ENCODE measurements around the gene RAB5B. TPM values are rescaled to one million over a fixed set of nuclear protein-coding genes. Genes with fewer than 3 reads are reported as not detected.

Gene RAB5B
- total and polyA plus RNA-seq, 2 donors (not counting 1 experiment from before 2014, with no cell fraction given) = 55.3 to 193 TPM

GRCh38 chr12:56007564-56008559 is 34.0 kb downstream of the RAB5B start:
- TF ChIP-seq CTCF (conservative IDR thresholded peaks at IDR 0.05 in 1 of 2, IDR thresholded peaks at IDR 0.05 in 1 of 2; ENCODE audit: low read depth in 1 of 2, low read length in 2 of 2) (no peak), EZH2 (IDR thresholded peaks at IDR 0.05; ENCODE audit: low read length, missing control alignments) (no peak)
- peak overlapping the region; percentile 100 for H3K4me2 ChIP-seq (ENCODE audit: extremely low read depth, insufficient read depth, low read length)
- H3K4me3 ChIP-seq (replicated peaks in 1 of 4; ENCODE audit: control extremely low read depth in 1 of 4, insufficient read depth in 1 of 4, low read depth in 3 of 4, low read length in 4 of 4) = peak overlapping the region; percentile 27 to 76 (median 68)
- peak overlapping the region; percentile 39 for H3K27ac ChIP-seq (ENCODE audit: insufficient read depth, low read length)
- peaks cover 2% of the 10 kb centered on the region for H3K4me1 ChIP-seq (ENCODE audit: control insufficient read depth, extremely low read depth, insufficient read depth, low read length)
- H3K9ac ChIP-seq (ENCODE audit: insufficient read depth, low read length) = peak overlapping the region; percentile 49
- H3K79me2 ChIP-seq (ENCODE audit: control insufficient read depth, insufficient read depth, low read length) = no peaks in the 10 kb centered on the region
- peak; percentile 10 to 23 for DNase-seq (ENCODE audit: low read depth in 2 of 2)
- H3K36me3 ChIP-seq (ENCODE audit: control insufficient read depth, insufficient read depth, low read length) = peaks cover 5% of the 10 kb centered on the region
- peak overlapping the region; percentile 73 for H2AFZ ChIP-seq (ENCODE audit: low read length)
- no peaks in the 10 kb centered on the region for H3K27me3 ChIP-seq (ENCODE audit: control insufficient read depth, insufficient read depth, low read length)
- no peaks in the 10 kb centered on the region for H4K20me1 ChIP-seq (ENCODE audit: control insufficient read depth, extremely low read depth, insufficient read depth, low read length)
- no peaks in the 10 kb centered on the region for H3K9me3 ChIP-seq (ENCODE audit: control insufficient read depth, insufficient read depth, low read depth, low read length)

GRCh38 chr12:56010111-56010570 is 36.3 kb downstream of the RAB5B start:
- no peak overlapping the region for H3K4me2 ChIP-seq (ENCODE audit: extremely low read depth, insufficient read depth, low read length)
- H3K4me3 ChIP-seq (replicated peaks in 1 of 4; ENCODE audit: control extremely low read depth in 1 of 4, insufficient read depth in 1 of 4, low read depth in 3 of 4, low read length in 4 of 4) = no peak overlapping the region
- DNase-seq (ENCODE audit: low read depth in 2 of 2) = no peak
- no peaks in the 10 kb centered on the region for H3K27me3 ChIP-seq (ENCODE audit: control insufficient read depth, insufficient read depth, low read length)
- no peak overlapping the region for H3K27ac ChIP-seq (ENCODE audit: insufficient read depth, low read length)
- no peaks in the 10 kb centered on the region for H3K9me3 ChIP-seq (ENCODE audit: control insufficient read depth, insufficient read depth, low read depth, low read length)
- no peak overlapping the region for H3K9ac ChIP-seq (ENCODE audit: insufficient read depth, low read length)
- H4K20me1 ChIP-seq (ENCODE audit: control insufficient read depth, extremely low read depth, insufficient read depth, low read length) = no peaks in the 10 kb centered on the region
- no peak overlapping the region for H2AFZ ChIP-seq (ENCODE audit: low read length)
- H3K4me1 ChIP-seq (ENCODE audit: control insufficient read depth, extremely low read depth, insufficient read depth, low read length) = peaks cover 2% of the 10 kb centered on the region
- no peaks in the 10 kb centered on the region for H3K36me3 ChIP-seq (ENCODE audit: control insufficient read depth, insufficient read depth, low read length)
- TF ChIP-seq EZH2 (IDR thresholded peaks at IDR 0.05; ENCODE audit: low read length, missing control alignments) (no peak), CTCF (conservative IDR thresholded peaks at IDR 0.05 in 1 of 2, IDR thresholded peaks at IDR 0.05 in 1 of 2; ENCODE audit: low read depth in 1 of 2, low read length in 2 of 2) (no peak)
- no peaks in the 10 kb centered on the region for H3K79me2 ChIP-seq (ENCODE audit: control insufficient read depth, insufficient read depth, low read length)

- Histone ChIP-seq H3K4me3 (replicated peaks in 1 of 4; ENCODE audit: control extremely low read depth in 1 of 4, insufficient read depth in 1 of 4, low read depth in 3 of 4, low read length in 4 of 4) (no peak overlapping the region), H3K4me1 (ENCODE audit: control insufficient read depth, extremely low read depth, insufficient read depth, low read length) (peaks cover 2% of the 10 kb centered on the region), H3K9ac (ENCODE audit: insufficient read depth, low read length) (no peak overlapping the region), H3K9me3 (ENCODE audit: control insufficient read depth, insufficient read depth, low read depth, low read length) (no peaks in the 10 kb centered on the region), H3K36me3 (ENCODE audit: control insufficient read depth, insufficient read depth, low read length) (no peaks in the 10 kb centered on the region), H2AFZ (ENCODE audit: low read length) (no peak overlapping the region), H3K79me2 (ENCODE audit: control insufficient read depth, insufficient read depth, low read length) (no peaks in the 10 kb centered on the region), H3K4me2 (ENCODE audit: extremely low read depth, insufficient read depth, low read length) (no peak overlapping the region), H4K20me1 (ENCODE audit: control insufficient read depth, extremely low read depth, insufficient read depth, low read length) (no peaks in the 10 kb centered on the region), H3K27ac (ENCODE audit: insufficient read depth, low read length) (no peak overlapping the region), H3K27me3 (ENCODE audit: control insufficient read depth, insufficient read depth, low read length) (no peaks in the 10 kb centered on the region)
- TF ChIP-seq CTCF (conservative IDR thresholded peaks at IDR 0.05 in 1 of 2, IDR thresholded peaks at IDR 0.05 in 1 of 2; ENCODE audit: low read depth in 1 of 2, low read length in 2 of 2) (no peak), EZH2 (IDR thresholded peaks at IDR 0.05; ENCODE audit: low read length, missing control alignments) (no peak)
- DNase-seq (ENCODE audit: low read depth in 2 of 2) = no peak
These were observed 37.7 kb downstream of the RAB5B start for GRCh38 chr12:56011509-56012090.

Measured in fibroblast of lung (primary cell).